GM19463 (cell line): ENCODE measurements around the gene CERS5.

Source experiments
- ATAC-seq: cut with Tn5 transposase; IDR thresholded peaks from one replicate; pipeline ENCODE4 v1.9.1; 2021; ENCODE audit warnings: mild to moderate bottlenecking, moderate library complexity; ENCODE audit not compliant: unreplicated experiment

Gene CERS5

DNA sequence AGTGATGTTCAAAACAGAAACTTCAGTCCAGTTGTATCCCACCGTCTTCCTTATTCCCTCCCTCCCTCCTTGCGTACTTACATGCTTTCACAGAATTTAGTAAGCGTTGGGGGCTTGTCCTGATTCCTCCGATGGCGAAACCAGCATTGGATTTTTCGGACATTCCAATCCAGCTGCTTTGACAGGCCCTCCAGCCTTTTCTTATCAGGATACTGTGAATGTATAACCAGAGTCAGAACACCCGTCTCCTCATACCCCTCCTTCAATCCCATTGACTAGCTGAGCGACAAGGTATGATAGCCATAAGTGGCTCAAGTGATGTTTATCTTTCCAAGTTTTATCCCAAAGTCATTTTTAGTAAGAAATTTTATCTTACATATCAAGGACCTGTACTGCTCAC is 24.2 kb downstream of the CERS5 start:
- ATAC-seq: no peak

DNA sequence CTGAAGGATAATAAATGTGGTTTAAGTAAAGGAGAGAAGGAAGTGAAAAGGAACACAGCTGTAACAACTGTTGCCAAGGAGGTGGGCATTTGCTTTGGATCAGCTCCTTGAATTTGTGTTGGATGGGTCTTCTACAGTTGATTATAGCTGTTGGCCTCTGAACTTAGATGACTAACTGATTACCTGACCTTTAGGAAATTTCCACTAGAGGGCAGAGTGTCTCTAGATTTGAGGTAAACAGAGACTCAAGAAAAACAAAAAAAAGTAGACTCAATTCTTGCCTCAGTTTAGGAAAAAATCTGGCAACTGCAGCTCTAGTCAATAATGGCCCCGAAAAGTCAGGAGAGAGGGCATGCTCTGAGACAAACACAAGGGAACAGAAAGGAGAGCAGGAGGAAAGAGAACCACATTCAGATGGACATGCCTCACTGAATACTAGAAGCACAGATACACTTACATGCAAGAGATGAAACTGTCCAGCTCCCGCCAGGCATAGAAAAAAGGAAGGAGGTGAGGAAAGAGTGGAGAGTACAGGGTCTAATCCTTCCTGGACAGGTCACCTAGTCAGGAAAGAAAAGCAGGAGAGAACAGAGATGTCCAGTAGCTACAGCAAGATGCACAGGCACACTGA is 34.5 kb downstream of the CERS5 start:
- ATAC-seq: no peak

DNA sequence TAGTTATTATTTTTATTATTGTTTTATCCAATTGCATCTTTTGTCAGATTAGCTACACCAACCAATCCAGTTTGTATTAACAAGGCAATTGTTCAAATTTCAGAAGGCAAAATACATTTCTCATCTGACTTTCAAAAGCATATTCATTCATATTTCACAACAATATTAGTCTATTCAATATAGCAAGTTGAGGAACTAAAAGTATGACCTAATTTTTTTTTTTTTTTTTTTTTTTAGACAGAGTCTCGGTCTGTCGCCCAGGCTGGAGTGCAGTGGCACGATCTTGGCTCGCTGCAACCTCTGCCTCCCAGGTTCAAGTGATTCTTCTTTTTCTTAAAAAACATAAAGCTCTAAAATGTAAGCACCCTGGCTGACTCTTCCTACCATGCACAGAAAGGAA is 37.9 kb downstream of the CERS5 start:
- ATAC-seq: no peak

DNA sequence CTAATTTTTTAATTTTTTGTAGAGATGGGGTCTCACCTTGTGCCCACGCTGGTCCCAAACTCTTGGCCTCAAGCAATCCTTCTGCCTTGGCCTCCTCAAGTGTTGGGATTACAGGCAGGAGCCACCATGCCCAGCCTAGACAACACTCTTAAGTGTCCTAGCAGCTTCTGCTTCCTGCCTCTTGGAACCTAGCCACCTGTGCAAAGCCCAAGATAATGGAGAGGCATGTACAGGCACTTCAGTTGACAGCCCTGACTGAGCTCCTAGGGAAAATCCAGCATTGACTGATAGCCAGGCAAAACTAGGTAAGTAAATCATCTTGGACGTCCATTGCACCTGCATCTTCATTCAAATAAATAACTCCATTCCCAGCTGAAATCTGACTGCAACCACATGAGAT is 39.6 kb downstream of the CERS5 start:
- ATAC-seq: no peak

DNA sequence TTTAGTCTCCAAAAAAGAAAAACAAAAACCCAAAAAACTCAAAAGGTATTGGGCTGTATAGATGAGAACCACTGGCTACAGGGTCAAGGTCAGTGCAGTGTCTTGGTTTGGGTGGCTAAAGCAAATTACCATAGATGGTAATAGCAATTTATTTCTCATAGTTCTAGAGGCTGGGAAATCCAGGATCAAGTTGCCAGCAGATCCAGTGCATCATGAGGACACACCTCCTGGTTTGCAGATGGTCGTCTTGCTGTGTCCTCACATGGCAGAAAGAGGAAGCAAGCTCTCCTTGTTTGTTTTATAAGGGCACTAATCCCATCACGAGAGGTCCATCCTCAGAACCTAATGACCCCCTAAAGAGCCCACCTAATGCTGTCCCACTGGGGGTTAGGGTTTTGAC is 44.0 kb downstream of the CERS5 start:
- no peak for ATAC-seq

DNA sequence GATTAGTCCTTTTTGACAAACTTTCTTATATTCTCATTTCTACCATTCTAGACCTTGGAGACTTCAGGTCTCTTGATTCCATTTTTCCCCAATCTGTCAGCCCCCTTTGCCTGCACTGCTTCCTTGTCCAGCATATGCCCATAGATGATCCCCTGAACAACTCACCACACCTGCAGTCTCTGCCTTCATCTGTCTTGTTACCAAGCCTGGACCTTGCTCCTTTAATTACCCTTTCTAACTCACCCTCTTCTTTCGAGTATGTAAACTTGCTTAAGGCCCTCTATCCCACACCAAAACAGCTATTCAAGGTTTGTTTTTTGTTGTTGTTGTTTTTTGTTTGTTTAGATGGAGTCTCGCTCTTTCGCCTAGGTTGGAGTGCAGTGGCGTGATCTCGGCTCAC is 45.5 kb downstream of the CERS5 start:
- ATAC-seq: no peak

DNA sequence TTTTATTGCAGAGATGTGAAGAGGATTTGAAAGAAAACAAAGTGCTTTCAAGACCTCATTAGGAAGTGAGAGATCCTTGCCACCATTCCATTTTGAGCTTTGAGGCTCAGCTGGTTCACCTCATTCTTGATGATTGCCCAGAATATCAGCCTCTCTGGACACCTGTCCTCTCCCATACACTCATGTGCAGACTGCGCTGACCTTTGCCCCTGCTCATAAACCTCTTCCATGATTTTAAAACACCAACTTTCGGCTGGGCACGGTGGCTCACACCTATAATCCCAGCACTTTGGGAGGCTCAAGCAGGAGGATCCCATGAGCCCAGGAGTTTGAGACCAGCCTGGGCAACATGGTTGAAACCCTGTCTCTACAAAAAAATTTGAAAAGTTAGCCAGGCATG is 46.2 kb downstream of the CERS5 start:
- ATAC-seq: no peak

DNA sequence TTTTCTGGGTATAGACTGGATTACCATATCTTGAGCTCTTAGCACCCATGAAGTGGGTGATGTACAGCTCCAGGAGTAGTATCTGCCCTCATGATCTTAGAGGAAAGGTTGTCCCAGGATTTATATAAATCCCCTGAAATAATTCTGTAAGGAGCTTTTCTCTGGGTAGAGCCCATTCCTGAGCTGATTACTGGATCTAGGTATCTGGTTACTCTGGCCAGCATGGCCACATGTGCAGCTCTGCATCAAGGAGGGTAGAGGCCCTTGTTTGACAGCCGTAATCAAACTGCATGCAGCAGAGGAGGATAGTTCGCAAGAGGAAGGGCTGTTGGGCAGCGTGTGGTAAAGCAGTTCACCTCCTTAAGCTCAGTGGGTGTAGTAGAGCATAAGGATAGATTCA is 46.6 kb downstream of the CERS5 start:
- no peak for ATAC-seq

DNA sequence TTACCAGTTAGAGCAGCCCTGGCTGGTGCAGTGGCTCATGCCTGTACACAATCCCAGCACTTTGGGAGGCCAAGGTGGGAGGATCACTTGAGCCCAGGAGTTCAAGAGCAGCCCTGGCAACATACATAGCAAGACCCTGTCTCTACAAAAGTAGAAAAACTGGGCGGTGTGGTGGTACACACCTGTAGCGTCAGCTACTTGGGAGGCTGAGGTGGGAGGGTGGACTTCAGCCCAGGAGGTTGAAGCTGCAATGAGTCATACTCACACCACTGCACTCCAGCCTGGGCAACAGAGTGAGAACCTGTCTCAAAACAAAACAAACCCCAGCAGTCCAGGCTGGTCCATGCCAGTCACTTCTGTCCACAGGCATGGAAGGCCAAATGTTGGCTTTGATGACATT is 47.8 kb downstream of the CERS5 start:
- no peak for ATAC-seq

DNA sequence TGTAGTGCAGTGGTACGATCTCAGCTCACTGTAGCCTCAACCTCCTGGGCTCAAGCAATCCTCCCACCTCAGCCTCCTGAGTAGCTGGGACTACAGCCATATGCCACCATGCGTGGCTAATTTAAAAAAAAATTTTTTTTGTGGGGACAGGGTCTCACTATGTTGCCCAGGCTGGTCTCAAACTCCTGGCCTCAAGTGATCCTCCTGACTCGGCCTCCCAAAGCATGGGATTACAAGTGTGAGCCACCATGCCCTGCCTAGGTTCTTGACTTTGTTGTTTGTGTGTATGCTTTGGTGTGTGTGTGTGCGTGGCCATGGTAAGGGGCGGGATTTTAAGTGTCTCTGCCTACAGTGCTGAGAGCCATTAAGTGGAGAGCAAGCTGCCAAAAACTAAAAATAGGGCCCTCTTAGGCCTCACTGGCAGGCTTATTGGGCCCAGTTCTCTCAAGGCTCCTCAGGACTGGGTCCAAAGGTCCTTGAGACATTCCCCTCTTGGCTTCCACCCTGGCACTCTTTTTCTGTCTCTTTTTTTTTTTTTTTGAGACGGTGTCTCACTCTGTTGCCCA is 50.0 kb downstream of the CERS5 start:
- ATAC-seq: no peak

DNA sequence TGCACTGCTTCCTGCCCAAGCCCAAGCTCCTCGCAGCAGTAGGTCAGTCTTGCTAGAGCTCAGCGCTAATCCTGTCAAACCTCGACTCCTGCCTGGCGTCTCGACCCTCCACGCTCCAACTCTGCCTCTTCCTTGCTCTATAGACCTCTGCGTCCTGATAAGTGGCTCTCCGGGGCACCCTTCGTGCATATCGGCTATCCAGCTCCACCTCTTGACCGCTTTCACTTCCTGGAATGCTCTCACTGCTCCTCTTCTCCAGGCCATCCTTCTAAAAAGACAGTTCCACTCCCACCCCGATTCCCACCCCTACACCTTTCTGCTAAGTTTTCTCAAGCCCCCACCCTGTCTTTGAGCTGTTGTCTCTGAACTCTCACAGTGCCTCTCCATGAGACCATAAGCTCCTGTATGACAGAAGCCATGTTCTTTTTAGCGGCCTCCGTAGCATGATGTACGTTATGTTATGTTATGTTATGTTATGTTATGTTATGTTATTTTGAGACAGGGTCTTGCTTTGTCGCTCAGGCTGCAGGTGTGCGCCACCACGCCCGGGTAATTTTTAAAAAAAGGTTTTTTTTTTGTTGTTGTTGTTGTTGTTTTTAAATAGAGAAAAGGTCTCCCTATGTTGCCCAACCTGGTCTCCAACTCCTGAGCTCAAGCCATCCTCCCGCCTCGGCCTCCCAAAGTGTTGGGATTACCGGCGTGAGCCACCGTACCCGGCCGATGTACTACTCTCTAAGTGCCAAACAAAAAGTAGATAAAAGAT is 54.5 kb downstream of the CERS5 start:
- ATAC-seq: no peak

DNA sequence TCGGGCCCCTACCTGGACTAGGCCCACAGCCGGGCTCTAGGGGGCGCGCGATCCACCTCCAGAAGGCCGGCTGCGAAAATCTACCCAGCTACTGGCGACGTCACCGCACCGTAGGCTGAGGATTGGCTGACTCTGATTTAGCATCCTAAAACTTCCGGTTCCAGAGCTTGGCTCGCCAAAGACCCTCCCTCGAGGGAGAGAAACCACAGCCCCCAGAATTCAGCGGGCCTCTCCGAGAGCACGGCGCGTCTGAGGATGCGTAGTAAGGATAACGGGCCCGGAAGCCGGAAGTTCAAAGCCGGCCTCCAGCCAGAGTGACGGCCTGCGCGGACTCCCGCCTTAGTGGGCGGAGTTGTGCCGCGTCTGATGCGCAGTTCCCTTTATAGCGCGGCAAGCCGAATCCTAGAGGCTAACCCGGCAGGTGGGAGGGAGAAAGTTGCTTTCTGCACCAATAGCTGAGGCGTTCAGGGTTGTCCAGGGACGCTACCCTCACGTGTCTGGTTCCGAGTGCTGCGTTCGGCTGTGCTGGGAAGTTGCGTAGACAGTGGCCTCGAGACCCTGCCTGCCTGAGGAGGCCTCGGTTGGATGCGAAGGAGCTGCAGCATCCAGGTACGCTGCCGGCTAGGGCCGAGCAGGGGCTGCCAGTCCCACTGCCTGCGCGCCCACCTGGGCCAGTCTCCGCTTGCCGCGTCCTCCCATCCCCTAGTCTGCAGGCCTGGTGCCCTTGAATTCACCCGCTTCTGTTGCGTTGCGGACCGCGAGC is 55.3 kb downstream of the CERS5 start, which contains the start of gene COX14:
Gene COX14, plus strand, starts transcription at position 544 of the 763 bp plus-strand sequence. CDS start 7,808 bp downstream, outside the sequence.
- ATAC-seq: peak; percentile 79

DNA sequence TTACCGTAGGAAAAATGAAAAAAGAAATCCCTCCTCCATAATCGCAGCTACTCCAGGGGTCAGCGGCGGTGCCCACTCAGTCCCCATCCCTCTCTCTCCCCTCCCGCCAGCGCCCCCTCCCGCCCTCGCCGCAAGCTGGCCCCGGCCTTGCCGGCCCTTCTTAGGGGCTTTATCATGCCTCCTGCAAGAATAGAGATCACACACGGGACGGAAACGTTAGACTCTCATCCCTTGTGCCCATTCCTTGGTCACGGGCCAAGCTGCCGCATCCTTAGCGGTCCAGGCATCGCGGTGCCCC is 55.8 kb downstream of the CERS5 start:
- no peak for ATAC-seq

DNA sequence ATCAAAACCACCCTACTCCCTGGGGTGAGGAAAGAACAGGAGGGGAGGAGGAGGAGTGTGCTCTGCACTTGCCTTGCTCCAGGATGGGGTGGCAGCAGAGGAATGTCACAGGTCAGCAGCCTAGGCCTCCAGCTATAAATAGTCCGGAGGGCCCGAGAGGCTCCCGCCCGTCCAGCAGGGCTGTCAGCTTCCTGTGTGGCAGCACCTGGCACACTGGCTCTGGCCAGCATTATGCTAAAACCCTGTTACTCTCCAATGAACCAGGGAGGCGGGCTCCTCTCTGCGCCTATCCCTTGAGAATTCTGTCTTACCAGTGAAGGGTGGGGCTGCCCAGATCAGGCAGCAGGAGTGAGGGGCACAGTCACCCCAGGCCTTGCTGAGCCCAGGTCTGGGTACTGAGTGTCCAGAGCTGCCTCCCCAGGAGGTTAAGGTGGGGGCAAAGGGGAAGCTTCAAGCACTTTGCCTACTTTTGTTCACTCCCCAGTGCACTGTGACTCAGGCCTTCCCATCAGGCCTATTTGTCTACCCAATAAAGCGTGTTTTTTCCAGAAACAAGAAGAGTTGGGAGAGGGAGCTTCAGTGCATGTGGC is 56.3 kb downstream of the CERS5 start:
- ATAC-seq: no peak

DNA sequence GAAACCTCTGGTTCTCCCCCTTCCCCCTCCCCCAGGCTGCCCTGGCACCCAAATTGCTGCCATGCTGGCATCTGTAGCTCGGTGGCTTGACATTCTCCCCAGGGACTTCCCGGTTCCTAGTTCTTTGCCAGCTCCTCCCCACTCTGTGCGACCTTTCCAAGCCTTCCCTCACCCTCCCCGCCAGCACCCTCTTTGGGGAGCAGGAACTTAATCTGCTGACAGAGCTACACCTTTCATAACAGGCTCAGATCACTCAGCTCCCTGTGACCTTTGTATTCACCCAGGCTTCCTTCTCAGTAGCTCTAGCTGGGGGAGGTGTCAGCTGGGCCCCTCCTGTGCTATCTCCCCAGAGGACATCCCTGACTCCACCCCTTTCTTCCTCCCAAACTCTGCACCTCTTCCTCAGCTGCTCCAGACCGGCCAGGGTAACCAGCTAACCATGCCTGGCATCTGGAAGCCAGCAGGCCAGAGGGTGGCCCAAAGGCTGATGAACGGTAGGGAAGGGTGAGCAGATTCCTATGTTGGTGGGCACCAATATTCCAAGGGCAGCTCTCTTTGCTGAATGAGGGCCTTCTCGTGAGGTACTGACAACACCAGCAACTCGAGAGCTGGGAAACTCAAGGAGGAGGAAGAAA is 56.9 kb downstream of the CERS5 start:
- ATAC-seq: no peak

DNA sequence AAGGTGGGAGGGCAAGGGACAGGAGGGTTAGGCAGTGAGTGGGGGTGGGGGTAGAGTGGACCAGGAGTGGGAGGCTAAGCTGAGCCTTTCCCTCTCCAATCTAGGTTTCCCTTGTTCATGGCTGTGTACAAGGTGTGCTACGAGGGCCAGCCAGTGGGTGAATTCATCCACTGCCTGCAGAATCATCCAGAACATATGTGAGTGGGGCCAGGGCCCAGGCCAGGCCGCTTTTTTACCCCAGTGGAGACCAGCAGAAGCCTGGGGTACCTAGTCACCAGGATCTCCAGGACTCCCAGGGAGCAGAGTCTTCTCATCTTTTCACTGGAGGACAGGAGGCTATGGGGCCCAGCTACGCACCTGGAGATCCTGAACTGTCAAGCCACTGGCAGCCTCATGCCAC is 57.9 kb downstream of the CERS5 start:
- ATAC-seq: no peak

DNA sequence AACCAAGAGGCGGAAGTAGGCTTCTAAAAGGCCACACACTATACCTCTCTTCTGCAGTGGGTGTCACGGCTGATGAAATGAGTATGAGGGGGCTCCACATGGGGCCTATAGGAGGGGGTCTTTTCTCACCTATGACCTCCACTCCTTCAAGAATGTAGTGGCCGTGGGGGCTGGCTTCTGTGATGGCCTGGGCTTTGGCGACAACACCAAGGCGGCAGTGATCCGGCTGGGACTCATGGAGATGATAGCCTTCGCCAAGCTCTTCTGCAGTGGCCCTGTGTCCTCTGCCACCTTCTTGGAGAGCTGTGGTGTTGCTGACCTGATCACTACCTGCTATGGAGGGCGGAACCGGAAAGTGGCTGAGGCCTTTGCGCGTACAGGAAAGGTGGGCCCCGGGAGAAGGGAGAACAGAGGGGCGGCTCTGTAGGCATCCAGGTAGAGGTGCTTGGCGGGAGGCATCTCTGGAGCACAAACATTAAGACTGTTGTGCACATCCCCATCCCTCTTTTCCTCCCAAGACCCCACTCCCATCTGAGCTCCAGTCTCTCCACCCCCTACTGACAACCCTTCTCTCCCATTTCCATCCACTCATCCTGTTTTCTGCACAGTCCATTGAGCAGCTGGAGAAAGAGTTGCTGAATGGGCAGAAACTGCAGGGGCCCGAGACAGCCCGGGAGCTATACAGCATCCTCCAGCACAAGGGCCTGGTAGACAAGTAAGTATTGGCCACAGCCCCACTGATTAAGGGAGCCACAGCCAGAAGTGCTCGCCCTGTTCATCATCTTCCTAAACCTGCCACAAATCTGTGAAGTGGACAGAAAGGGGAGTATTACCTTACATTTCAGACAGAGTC is 59.5 kb downstream of the CERS5 start:
- ATAC-seq: no peak

DNA sequence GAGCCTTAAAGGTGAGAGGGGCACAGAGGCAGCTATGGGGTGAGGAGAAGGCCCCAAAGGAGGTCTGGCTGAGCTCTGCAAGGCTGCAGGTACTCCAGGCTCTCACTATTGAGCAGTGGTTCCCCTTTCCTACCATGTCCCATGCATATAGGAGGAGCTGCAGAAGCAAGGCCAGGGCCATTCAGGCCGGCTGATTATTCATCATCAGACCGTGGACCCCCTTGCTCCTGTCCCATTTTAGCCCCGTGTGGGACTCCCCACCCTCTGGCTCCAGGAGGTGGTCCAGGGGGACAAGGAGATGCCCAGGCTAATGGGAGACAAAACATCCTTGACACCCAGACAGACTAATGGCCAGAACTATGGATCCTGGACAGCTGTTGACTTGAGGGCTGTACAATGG is 60.3 kb downstream of the CERS5 start:
- ATAC-seq: no peak

DNA sequence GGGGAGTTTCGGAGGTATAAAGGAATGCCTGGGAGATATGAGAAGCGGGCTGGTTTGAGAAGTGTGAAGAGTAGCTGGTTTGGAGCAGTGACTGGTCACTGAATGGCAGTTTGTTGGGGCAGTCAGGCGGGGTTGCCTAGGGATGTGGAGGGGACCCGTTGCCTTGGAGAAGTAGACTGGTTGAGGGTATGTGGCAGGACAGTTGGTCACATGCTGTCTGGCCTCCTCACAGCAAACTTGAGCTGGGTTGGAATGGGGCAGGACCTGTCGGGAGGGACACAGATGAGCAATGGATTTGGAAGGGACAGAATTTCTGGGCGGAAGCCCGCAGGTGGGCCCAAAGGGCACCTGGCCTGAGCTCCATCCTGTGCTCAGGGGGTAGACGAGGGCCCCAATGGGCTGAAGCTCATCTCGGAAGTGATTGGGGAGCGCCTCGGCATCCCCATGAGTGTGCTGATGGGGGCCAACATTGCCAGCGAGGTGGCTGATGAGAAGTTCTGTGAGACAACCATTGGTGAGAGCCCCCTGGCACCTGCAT is 61.2 kb downstream of the CERS5 start:
- ATAC-seq: no peak
